HG03575 (cell line): ENCODE data around the gene TRPM2.

ENCODE experiments used
- ATAC-seq: cut with Tn5 transposase; IDR thresholded peaks from one replicate; pipeline ENCODE4 v1.9.1; 2021; ENCODE audit not compliant: unreplicated experiment, insufficient number of reproducible peaks, low FRiP score; ENCODE audit errors: extremely low read depth

TRPM2 gene

GRCh38 chr21:44320847-44321246 lies 32.6 kb upstream of the TRPM2 start:
- ATAC-seq = no peak

- ATAC-seq = no peak
Measured at GRCh38 chr21:44321846-44322450, 31.5 kb upstream of the TRPM2 start.

GRCh38 chr21:44322621-44323325 lies 30.6 kb upstream of the TRPM2 start:
- ATAC-seq = no peak

- ATAC-seq = no peak
Measured at GRCh38 chr21:44323591-44323990, 29.8 kb upstream of the TRPM2 start.

- no peak for ATAC-seq
Measured at GRCh38 chr21:44324106-44324853, 29.1 kb upstream of the TRPM2 start.

- ATAC-seq = no peak
Measured at GRCh38 chr21:44324854-44325107, 28.6 kb upstream of the TRPM2 start.

- no peak for ATAC-seq
Measured at GRCh38 chr21:44325386-44326271, 27.8 kb upstream of the TRPM2 start.

- ATAC-seq = no peak
Measured at GRCh38 chr21:44326272-44326647, 27.2 kb upstream of the TRPM2 start.

GRCh38 chr21:44326716-44327602 lies 26.5 kb upstream of the TRPM2 start:
- ATAC-seq = no peak

- no peak for ATAC-seq
Measured at GRCh38 chr21:44327603-44327974, 25.8 kb upstream of the TRPM2 start.

- no peak for ATAC-seq
Measured at GRCh38 chr21:44328242-44328895, 25.1 kb upstream of the TRPM2 start.

GRCh38 chr21:44329086-44329889 lies 24.1 kb upstream of the TRPM2 start:
- no peak for ATAC-seq

- no peak for ATAC-seq
Measured at GRCh38 chr21:44329971-44330681, 23.3 kb upstream of the TRPM2 start.

- no peak for ATAC-seq
Measured at GRCh38 chr21:44330698-44331097, 22.7 kb upstream of the TRPM2 start.

- ATAC-seq = no peak
Measured at GRCh38 chr21:44331209-44331608, 22.2 kb upstream of the TRPM2 start.

- ATAC-seq = no peak
Measured at GRCh38 chr21:44331650-44332307, 21.6 kb upstream of the TRPM2 start.
